ENCODE data around the gene OR1M1. TPM values are rescaled to one million over a fixed set of nuclear protein-coding genes. Genes with fewer than 3 reads are reported as not detected.
"Not testable (repeated sequence)": the region's sequence is repeated elsewhere in the genome, so short reads cannot be mapped to it uniquely, and the experiment has no call there.

OR1M1 gene
- total RNA-seq, 3 donors from 2014 or later: not detected

GRCh38 chr19:9043524-9043923 is 43.3 kb upstream of the OR1M1 start:
- ATAC-seq: no peak
- no peak for DNase-seq
- Histone ChIP-seq H3K4me1 (ENCODE audit: low read depth) (no peaks in the 10 kb centered on the region), H3K4me3 (no peak overlapping the region), H3K36me3 (ENCODE audit: low read depth) (no peaks in the 10 kb centered on the region), H3K9me3 (no peaks in the 10 kb centered on the region)
- TF ChIP-seq, protein P1, sequence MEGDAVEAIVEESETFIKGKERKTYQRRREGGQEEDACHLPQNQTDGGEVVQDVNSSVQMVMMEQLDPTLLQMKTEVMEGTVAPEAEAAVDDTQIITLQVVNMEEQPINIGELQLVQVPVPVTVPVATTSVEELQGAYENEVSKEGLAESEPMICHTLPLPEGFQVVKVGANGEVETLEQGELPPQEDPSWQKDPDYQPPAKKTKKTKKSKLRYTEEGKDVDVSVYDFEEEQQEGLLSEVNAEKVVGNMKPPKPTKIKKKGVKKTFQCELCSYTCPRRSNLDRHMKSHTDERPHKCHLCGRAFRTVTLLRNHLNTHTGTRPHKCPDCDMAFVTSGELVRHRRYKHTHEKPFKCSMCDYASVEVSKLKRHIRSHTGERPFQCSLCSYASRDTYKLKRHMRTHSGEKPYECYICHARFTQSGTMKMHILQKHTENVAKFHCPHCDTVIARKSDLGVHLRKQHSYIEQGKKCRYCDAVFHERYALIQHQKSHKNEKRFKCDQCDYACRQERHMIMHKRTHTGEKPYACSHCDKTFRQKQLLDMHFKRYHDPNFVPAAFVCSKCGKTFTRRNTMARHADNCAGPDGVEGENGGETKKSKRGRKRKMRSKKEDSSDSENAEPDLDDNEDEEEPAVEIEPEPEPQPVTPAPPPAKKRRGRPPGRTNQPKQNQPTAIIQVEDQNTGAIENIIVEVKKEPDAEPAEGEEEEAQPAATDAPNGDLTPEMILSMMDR (IDR thresholded peaks at IDR 0.05): no peak
- intact Hi-C loops (cut with DNase I, micrococcal nuclease): no loop called here

DNA sequence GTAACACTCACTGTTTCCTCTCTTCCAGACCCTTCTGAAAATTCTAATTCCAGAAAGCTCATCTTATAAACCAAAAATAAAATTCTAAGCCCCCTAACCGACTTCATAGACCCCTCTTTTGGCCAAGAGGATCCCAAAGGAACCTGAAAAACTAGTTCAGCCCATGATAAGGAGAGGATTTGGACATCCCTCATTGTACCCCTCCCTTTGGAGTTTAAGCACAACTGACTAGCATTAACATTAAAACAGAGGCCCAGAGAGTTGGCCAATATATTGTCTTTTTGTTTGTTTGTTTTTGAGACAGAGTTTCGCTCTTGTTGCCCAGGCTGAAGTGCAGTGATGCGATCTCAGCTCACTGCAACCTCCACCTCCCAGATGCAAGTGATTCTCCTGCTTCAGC is 42.4 kb upstream of the OR1M1 start:
- H3K4me1 ChIP-seq (ENCODE audit: low read depth): no peaks in the 10 kb centered on the region
- ATAC-seq (no peak), DNase-seq (no peak)
- no peaks in the 10 kb centered on the region for H3K36me3 ChIP-seq (ENCODE audit: low read depth)
- H3K9me3 ChIP-seq: no peaks in the 10 kb centered on the region
- H3K4me3 ChIP-seq: no peak overlapping the region
- TF ChIP-seq, protein P1 (IDR thresholded peaks at IDR 0.05): no peak
- intact Hi-C loops (cut with DNase I, micrococcal nuclease): no loop called here

GRCh38 chr19:9046694-9047093 is 40.2 kb upstream of the OR1M1 start:
- TF ChIP-seq, protein P1 (IDR thresholded peaks at IDR 0.05): no peak
- ATAC-seq: no peak
- intact Hi-C loops (cut with DNase I, micrococcal nuclease): no loop called here

GRCh38 chr19:9052894-9053293 is 34.0 kb upstream of the OR1M1 start:
- Histone ChIP-seq H3K4me1 (ENCODE audit: low read depth) (no peaks in the 10 kb centered on the region), H3K4me3 (no peak overlapping the region), H3K36me3 (ENCODE audit: low read depth) (no peaks in the 10 kb centered on the region), H3K9me3 (no peaks in the 10 kb centered on the region)
- TF ChIP-seq, protein P1 (IDR thresholded peaks at IDR 0.05): no peak
- no peak for ATAC-seq
- intact Hi-C loops (cut with DNase I, micrococcal nuclease): no loop called here
- DNase-seq: no peak

More at GRCh38 chr19:9046694-9047093, 40.2 kb upstream of the OR1M1 start:
- no peak for DNase-seq
- no peak overlapping the region for H3K4me3 ChIP-seq
- H3K9me3 ChIP-seq: no peaks in the 10 kb centered on the region
- H3K4me1 ChIP-seq (ENCODE audit: low read depth): no peaks in the 10 kb centered on the region
- no peaks in the 10 kb centered on the region for H3K36me3 ChIP-seq (ENCODE audit: low read depth)

- intact Hi-C loops (cut with DNase I, micrococcal nuclease); H3K4me1 ChIP-seq (ENCODE audit: low read depth); DNase-seq; H3K9me3 ChIP-seq; H3K4me3 ChIP-seq; H3K36me3 ChIP-seq (ENCODE audit: low read depth); ATAC-seq: not testable (repeated sequence)
These were observed 33.2 kb upstream of the OR1M1 start for GRCh38 chr19:9053674-9054073.

GRCh38 chr19:9054207-9054606 is 32.7 kb upstream of the OR1M1 start:
- no peaks in the 10 kb centered on the region for H3K9me3 ChIP-seq
- H3K36me3 ChIP-seq (ENCODE audit: low read depth): no peaks in the 10 kb centered on the region
- DNase-seq (no peak), ATAC-seq (no peak)
- H3K4me1 ChIP-seq (ENCODE audit: low read depth): no peaks in the 10 kb centered on the region
- intact Hi-C loops (cut with DNase I, micrococcal nuclease): no loop called here
- H3K4me3 ChIP-seq: no peak overlapping the region
- TF ChIP-seq, protein P1 (IDR thresholded peaks at IDR 0.05): no peak
